GM10266 (cell line): ENCODE data around the gene RNASE12.
"Not testable (repeated sequence)": the region's sequence is repeated elsewhere in the genome, so short reads cannot be mapped to it uniquely, and the experiment has no call there.

Source experiments
- DNase-seq: peaks from one replicate; pipeline ENCODE4 v3.0.0; 2012; ENCODE audit errors: extremely low spot score
- TF ChIP-seq, protein P1 (sequence below): IDR thresholded peaks from 2 replicates; pipeline ENCODE4 v1.5.1; 2012; ENCODE audit warnings: mild to moderate bottlenecking, low read depth; ENCODE audit not compliant: control insufficient read depth, insufficient read depth; ENCODE audit errors: missing control alignments

Gene RNASE12

DNA sequence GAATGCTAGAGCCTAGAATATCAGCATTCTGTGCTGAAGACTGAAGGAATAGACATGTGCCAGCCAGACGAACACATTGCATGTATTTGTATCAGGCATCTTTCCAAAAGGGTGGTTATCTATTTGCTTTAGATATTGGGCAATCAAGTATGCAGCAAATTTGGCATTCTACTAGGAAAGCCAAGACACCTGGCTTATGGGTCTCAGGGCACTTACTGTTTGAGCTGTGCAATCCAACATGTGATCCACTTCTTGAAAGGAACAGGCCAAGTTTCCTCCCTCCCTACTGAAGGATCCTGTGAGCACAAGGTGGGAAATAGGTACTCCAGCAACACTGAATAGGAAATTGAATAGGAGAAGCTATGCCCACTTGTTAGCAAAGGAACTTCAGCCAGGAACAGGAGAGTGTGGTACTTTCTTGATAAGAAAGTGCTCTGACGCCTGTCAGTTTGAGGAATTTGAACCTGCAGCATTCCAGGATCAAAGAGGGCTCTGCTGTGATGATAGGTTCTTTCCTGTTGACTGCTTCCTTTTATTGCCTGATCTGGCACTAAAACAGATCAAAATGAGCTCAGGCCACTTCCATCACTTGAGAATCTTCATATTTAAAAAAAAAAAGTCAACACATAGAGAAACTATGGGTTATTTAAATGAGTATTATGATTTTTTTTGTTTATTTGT, 29.8 kb upstream of the RNASE12 start:
- TF ChIP-seq, protein P1, sequence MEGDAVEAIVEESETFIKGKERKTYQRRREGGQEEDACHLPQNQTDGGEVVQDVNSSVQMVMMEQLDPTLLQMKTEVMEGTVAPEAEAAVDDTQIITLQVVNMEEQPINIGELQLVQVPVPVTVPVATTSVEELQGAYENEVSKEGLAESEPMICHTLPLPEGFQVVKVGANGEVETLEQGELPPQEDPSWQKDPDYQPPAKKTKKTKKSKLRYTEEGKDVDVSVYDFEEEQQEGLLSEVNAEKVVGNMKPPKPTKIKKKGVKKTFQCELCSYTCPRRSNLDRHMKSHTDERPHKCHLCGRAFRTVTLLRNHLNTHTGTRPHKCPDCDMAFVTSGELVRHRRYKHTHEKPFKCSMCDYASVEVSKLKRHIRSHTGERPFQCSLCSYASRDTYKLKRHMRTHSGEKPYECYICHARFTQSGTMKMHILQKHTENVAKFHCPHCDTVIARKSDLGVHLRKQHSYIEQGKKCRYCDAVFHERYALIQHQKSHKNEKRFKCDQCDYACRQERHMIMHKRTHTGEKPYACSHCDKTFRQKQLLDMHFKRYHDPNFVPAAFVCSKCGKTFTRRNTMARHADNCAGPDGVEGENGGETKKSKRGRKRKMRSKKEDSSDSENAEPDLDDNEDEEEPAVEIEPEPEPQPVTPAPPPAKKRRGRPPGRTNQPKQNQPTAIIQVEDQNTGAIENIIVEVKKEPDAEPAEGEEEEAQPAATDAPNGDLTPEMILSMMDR = no peak

DNA sequence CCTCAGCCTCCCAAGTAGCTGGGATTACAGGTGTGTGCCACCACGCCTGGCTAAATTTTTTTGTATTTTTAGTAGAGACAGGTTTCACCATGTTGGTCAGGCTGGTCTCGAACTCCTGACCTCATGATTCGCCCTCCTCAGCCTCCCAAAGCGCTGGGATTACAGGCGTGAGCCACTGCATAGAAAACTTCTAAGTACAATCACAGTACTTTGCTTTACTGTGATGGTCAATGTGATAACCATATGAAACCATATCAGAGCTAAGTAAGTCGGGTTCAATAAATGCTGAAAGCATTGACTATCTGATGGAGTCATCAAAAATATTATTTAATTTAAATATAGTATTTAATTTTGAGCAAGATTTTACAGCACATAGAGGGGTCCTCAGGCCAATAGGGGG, 28.5 kb upstream of the RNASE12 start:
- DNase-seq = not testable (repeated sequence)

More for the DNA sequence above, 29.8 kb upstream of the RNASE12 start:
- DNase-seq = no peak

DNA sequence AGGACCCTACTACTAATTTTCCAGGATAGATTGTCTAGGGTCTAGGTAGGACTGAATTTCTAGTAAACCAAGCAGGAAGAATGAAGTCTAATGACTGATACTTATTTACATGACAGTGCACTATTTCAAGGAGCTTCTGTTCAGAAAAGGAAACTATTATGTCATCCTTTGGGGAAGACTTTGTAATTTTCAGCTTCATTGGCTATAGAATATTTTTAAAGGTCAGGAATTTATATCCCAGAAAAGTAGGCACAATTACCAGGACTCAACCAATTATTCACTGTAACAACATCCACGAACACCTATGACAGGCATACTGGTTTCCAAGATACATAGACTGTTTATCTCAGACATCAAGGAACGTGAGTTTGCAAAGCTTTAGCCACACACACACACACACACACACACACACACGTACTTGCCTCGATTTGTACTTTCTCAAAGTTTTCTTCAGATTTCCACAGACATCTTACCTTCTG, 27.1 kb upstream of the RNASE12 start:
- TF ChIP-seq, protein P1 = no peak
- DNase-seq = no peak

DNA sequence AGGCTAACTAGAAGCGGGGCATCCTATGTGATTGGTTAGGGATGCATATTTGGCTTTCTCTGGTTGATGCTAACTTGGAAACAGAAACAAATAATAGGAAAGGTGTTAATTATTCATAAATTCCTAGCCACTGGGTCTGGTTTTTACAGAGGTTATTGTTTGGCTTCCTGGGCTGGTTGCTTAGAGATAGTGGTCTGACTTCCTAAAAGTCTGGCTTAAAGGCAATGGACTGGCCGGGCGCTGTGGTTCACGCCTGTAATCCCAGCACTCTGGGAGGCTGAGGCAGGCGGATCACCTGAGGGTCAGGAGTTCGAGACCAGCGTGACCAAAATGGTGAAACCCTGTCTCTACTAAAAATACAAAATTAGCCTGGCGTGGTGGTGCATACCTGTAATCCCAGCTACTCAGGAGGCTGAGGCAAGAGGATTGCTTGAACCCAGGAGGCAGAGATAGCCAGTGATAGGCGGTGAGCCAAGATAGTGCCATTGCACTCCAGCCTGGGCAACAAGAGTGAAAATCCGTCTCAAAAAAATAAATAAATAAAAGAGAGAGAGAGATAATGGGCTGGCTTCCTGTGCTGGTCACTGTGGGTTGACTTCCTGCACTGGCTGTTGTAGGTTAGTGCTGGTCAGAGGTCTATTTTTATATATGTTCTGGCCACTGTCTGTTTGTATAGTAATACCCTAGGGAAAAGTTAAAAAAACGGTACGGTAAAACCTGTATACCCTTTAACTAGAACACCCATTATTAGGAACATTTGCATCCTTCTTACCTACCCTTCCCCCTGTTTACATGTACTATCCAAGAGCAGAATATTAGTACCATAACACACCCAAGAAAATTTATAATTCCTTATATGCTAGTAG, 26.2 kb upstream of the RNASE12 start:
- no peak for DNase-seq
- TF ChIP-seq, protein P1 = no peak

DNA sequence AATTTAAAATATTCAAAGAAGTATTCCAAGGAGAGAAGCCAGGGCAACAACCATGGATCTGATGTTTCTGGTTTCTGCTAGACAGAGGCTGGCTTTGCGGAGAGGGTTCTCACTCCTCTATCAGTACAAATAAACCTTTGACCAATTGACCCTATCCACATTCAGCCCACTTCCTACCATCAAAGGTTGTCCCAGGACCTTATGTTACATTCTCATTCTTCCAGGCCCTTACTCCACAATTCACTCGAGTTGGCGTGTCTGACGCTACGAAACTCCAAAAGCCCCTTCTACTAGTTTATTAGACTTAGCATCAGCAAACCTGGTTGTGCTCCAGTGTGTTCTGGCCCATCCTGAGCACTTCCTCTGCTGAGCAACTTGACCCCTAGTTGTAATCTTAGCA, 24.8 kb upstream of the RNASE12 start:
- DNase-seq = no peak

DNA sequence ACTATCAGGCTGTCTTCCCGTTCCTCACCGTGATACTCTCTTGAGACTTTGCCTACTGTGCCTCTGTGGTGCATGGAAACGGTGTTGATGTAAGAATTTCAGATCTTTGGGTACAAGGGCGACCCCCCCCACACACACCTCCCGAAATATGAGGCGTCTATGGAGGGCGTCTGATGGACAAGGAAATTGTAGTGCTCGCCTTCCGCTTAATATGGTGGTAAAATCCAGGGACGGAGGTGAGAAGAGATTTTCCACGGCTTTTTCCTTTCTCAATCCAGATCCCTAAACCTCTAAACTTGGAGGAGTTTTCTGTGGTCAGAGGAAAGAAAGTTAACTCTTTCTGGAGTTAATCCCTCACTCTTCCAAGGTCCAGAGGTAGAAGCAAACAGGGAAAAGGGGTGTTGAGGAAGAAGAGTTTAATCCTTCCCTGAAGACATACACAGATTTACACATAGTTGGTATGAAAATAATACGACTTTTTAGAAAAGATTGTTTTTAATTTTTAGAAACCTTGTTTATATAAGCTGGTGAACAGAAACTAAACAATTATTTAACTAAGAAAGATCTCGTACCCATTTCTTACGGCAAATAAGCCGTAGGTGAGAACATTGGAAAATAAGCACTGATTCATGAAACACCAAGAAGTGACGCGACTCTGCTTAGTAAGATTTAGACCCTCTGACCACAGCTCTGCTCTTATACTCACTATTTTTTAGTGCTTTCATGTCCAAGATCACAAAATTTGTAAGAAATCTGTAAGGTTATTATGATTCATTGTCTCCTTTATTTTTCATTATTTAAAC, 23.1 kb upstream of the RNASE12 start:
- no peak for DNase-seq
- TF ChIP-seq, protein P1 = no peak

More for the DNA sequence above, 24.8 kb upstream of the RNASE12 start:
- TF ChIP-seq, protein P1 = no peak
